AG08395 (cell line): Measurements from ENCODE around the gene SGCE.
A peak's percentile ranks its signal among the peaks of the same experiment; 100 is the strongest.
"Not testable (repeated sequence)": the region's sequence is repeated elsewhere in the genome, so short reads cannot be mapped to it uniquely, and the experiment has no call there.

Experiments
- DNase-seq: peaks from one replicate; pipeline ENCODE4 v3.0.0; 2012; ENCODE audit warnings: mixed read lengths, low spot score

SGCE gene

GRCh38 chr7:94655848-94656657 lies at the start of gene SGCE:
Gene SGCE, minus strand, starts transcription at chr7:94656133. Its CDS starts 35 bp downstream, at chr7:94656098.
- peak; percentile 76 for DNase-seq

- not testable (repeated sequence) for DNase-seq
These were observed 49.5 kb upstream of the SGCE start for GRCh38 chr7:94705155-94706021.

- peak; percentile 31 for DNase-seq
These were observed 45.6 kb upstream of the SGCE start for GRCh38 chr7:94701555-94701973.

GRCh38 chr7:94700926-94701554 lies 45.1 kb upstream of the SGCE start:
- DNase-seq: no peak

GRCh38 chr7:94698275-94698674 lies 42.3 kb upstream of the SGCE start:
- DNase-seq: peak; percentile 55

GRCh38 chr7:94697035-94697974 lies 41.4 kb upstream of the SGCE start:
- DNase-seq: peak; percentile 86

- DNase-seq: no peak
These were observed 31.9 kb upstream of the SGCE start for GRCh38 chr7:94687810-94688209.

GRCh38 chr7:94687076-94687475 lies 31.1 kb upstream of the SGCE start:
- DNase-seq: no peak

- no peak for DNase-seq
These were observed 27.1 kb upstream of the SGCE start for GRCh38 chr7:94683066-94683465.

- no peak for DNase-seq
These were observed 23.4 kb upstream of the SGCE start for GRCh38 chr7:94679358-94679757.

GRCh38 chr7:94676431-94676830 lies 20.5 kb upstream of the SGCE start:
- DNase-seq: no peak

- no peak for DNase-seq
These were observed 19.4 kb upstream of the SGCE start for GRCh38 chr7:94675356-94675755.

GRCh38 chr7:94671444-94672235 lies 15.7 kb upstream of the SGCE start:
- DNase-seq: no peak

GRCh38 chr7:94669773-94670495 lies 14.0 kb upstream of the SGCE start:
- DNase-seq: no peak

GRCh38 chr7:94666879-94667587 lies 11.1 kb upstream of the SGCE start:
- no peak for DNase-seq

GRCh38 chr7:94665426-94665825 lies 9.5 kb upstream of the SGCE start:
- DNase-seq: no peak

- DNase-seq: no peak
These were observed 8.1 kb upstream of the SGCE start for GRCh38 chr7:94664023-94664422.

- no peak for DNase-seq
These were observed 6.6 kb upstream of the SGCE start for GRCh38 chr7:94662548-94662947.

- no peak for DNase-seq
These were observed 4.1 kb upstream of the SGCE start for GRCh38 chr7:94660006-94660405.
